ENCODE results near the gene ANKDD1B.

GRCh38 chr5:75668445-75668844, 57.2 kb downstream of the ANKDD1B start:
- TF ChIP-seq CTCF (IDR thresholded peaks at IDR 0.05; ENCODE audit: low read length) (no peak), EZH2 (optimal IDR thresholded peaks at IDR 0.05; ENCODE audit: low read depth, low read length) (no peak)

Data from MM.1S (cell line).